OCI-LY7 (cell line): ENCODE measurements around the gene ARRDC1. TPM values are rescaled to one million over a fixed set of nuclear protein-coding genes. Genes with fewer than 3 reads are reported as not detected.

Experiments
- BruUV-seq: library from RNA; stranded (reverse); fragments of 400-500 nt; replicated peaks from 2 replicates; lab custom pipeline; 2021; lab: Mats Ljungman, UMichigan
- CTCF ChIA-PET: fragments of 300-600 bp; sonication (Branson Sonifier 250); formaldehyde crosslinking; loops from one replicate; lab custom pipeline; 2022; ENCODE audit warnings: antibody characterized with exemption; ENCODE audit not compliant: unreplicated experiment; lab: Charles Lee
- POLR2A ChIA-PET: fragments of 300-600 bp; sonication (Branson Sonifier 250); formaldehyde crosslinking; loops from one replicate; lab custom pipeline; 2022; ENCODE audit warnings: antibody characterized with exemption; lab: Charles Lee
- DNase-seq: peaks from one replicate; pipeline ENCODE4 v3.0.0-alpha.2; 2015; ENCODE audit warnings: low spot score
- H2AFZ ChIP-seq: fragments of 200-600 bp; sonication (generic), shearing (Covaris generic); 2 replicates; pipeline ENCODE4 v1.6.1; 2014; ENCODE audit warnings: mild to moderate bottlenecking, antibody characterized with exemption, low read length, moderate library complexity
- H3K27ac ChIP-seq: fragments of 200-600 bp; sonication (generic); 2 replicates; pipeline ENCODE4 v1.5.1; 2014; ENCODE audit warnings: mixed run types, low read depth, mild to moderate bottlenecking, moderate library complexity, low read length, inconsistent platforms; ENCODE audit not compliant: poor library complexity, severe bottlenecking
- H3K36me3 ChIP-seq: fragments of 200-600 bp; sonication (generic); 2 replicates; pipeline ENCODE4 v1.6.1; 2014; ENCODE audit warnings: mild to moderate bottlenecking, antibody characterized with exemption, low read length, moderate library complexity, mixed read lengths; ENCODE audit not compliant: insufficient read depth
- H3K4me1 ChIP-seq: fragments of 200-600 bp; sonication (generic); 2 replicates; pipeline ENCODE4 v1.5.1; 2014; ENCODE audit warnings: mild to moderate bottlenecking, low read length; ENCODE audit not compliant: insufficient read depth, poor library complexity, severe bottlenecking
- H3K4me2 ChIP-seq: fragments of 200-600 bp; sonication (generic); 2 replicates; pipeline ENCODE4 v1.6.1; 2014; ENCODE audit warnings: mild to moderate bottlenecking, low read length
- H3K4me3 ChIP-seq: fragments of 200-600 bp; sonication (generic); 2 replicates; pipeline ENCODE4 v1.5.1; 2014; ENCODE audit warnings: mild to moderate bottlenecking, low read depth, low read length; ENCODE audit not compliant: poor library complexity, severe bottlenecking
- H3K79me2 ChIP-seq: fragments of 200-600 bp; sonication (generic); 2 replicates; pipeline ENCODE4 v1.6.1; 2016; ENCODE audit warnings: low read depth, mild to moderate bottlenecking, low read length, moderate library complexity, mixed read lengths; ENCODE audit not compliant: insufficient read depth
- H3K9me2 ChIP-seq: fragments of 200-600 bp; sonication (generic); 2 replicates; pipeline ENCODE4 v1.6.1; 2016; ENCODE audit warnings: mild to moderate bottlenecking, low read length, mixed read lengths; ENCODE audit not compliant: insufficient read depth
- H3K9me3 ChIP-seq: fragments of 200-600 bp; sonication (generic); 2 replicates; pipeline ENCODE4 v1.6.1; 2014; ENCODE audit warnings: mild to moderate bottlenecking, mixed run types, low read length, mixed read lengths
- H4K20me1 ChIP-seq: fragments of 200-600 bp; sonication (generic); 2 replicates; pipeline ENCODE4 v1.6.1; 2014; ENCODE audit warnings: mild to moderate bottlenecking, antibody characterized with exemption, low read length, moderate library complexity, mixed read lengths; ENCODE audit not compliant: insufficient read depth
- EZH2phosphoT487 ChIP-seq: fragments of 200-600 bp; sonication (generic); IDR thresholded peaks from 2 replicates; pipeline ENCODE4 v1.6.1; 2018; ENCODE audit warnings: low read depth, borderline replicate concordance, mild to moderate bottlenecking, mixed run types, antibody characterized with exemption, low read length, moderate library complexity, mixed read lengths
- intact Hi-C: fragments of 100-400 bp; cut with micrococcal nuclease; formaldehyde crosslinking; loops from one replicate; pipeline ENCODE4 v1.10.0; 2022; ENCODE audit not compliant: unreplicated experiment
- total RNA-seq, 2 experiments: library from RNA; depleted of rRNA in 1 of 2; stranded (reverse); fragments of >200 nt in 1 of 2; shearing (Covaris generic) in 1 of 2; gene quantifications; 2 replicates each; pipeline ENCODE4 v1.2.3, GENCODE V29; 2014 to 2022
- TF ChIP-seq, protein P1 (sequence below): fragments of 200-600 bp; sonication (generic); conservative IDR thresholded peaks from 2 replicates; pipeline ENCODE4 v1.5.1; 2014; ENCODE audit warnings: mild to moderate bottlenecking, antibody characterized with exemption, low read length, moderate library complexity, mixed read lengths

Gene ARRDC1
- total RNA-seq, 2 experiments from 2014 or later: 59.6 to 70.3 TPM

DNA sequence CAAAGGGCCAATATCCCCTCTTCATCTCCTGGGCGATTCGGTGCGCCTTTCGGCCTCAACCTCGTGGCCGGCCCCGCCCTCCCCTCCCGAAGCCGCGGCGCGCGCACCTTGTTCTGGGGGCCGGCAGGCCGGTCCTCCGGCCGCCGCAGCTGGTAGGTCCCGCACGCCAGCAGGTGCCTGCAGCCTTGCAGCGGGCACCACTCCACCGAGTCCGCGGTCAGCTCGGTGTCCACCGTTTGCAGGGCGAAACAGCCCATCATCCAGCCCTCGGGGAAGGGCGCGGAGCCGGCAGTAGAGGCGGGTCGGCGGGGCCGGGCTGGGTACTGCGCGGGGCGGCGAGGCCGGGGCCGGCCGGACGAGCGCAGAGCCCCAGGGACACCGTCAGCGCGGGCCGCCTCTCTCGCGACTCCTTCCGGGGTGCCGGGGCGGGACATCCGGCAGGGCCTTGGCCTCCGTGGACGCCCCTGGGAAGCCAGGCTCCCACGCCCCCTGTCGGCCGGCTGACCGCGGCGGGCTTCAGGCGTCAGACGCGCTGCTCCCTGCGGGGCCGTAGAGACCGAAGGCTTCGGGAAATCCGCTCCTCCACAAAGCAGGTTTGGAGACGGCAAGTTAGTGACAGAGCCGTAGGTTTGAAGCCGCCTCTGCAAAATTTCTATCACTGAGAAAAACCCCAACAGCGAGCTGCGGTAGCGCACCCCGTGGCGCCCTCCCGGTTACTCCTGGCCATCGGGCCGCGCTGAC is 26.8 kb upstream of the ARRDC1 start, which contains the start of gene DPH7:
Gene DPH7, minus strand, starts transcription at position 408 of the 741 bp plus-strand sequence. Its CDS starts 148 bp downstream, at position 260.
- peak; percentile 94 for DNase-seq

DNA sequence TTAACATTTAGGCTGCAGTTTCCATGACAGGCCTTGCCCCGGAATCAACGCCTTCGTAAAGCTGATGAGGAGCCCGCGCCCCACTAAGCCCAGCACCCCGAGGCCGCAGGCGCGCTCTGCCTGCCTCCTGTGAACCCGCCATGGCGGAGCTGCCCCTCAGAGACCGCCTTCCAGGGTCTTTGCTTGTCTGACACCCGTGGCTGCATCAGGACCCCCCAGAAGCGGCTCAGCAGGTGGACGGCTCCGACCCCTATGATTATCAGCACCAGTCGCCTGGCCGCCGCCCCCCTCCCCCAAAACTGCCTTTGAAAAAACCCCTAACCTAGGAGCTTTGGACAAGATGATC is 26.3 kb upstream of the ARRDC1 start:
- Histone ChIP-seq H3K36me3 (peaks cover 70% of the 10 kb centered on the region), H3K4me3 (peak overlapping the region; percentile 97), H3K4me2 (peak overlapping the region; percentile 43), H4K20me1 (peaks cover 12% of the 10 kb centered on the region; the same call in 1 of the 2 replicates), H3K9me3 (no peaks in the 10 kb centered on the region), H3K9me2 (no peaks in the 10 kb centered on the region), H3K27ac (no peak overlapping the region), H2AFZ (no peak overlapping the region), H3K79me2 (peaks cover 41% of the 10 kb centered on the region), H3K4me1 (peaks cover 40% of the 10 kb centered on the region)
- TF ChIP-seq, protein P1, sequence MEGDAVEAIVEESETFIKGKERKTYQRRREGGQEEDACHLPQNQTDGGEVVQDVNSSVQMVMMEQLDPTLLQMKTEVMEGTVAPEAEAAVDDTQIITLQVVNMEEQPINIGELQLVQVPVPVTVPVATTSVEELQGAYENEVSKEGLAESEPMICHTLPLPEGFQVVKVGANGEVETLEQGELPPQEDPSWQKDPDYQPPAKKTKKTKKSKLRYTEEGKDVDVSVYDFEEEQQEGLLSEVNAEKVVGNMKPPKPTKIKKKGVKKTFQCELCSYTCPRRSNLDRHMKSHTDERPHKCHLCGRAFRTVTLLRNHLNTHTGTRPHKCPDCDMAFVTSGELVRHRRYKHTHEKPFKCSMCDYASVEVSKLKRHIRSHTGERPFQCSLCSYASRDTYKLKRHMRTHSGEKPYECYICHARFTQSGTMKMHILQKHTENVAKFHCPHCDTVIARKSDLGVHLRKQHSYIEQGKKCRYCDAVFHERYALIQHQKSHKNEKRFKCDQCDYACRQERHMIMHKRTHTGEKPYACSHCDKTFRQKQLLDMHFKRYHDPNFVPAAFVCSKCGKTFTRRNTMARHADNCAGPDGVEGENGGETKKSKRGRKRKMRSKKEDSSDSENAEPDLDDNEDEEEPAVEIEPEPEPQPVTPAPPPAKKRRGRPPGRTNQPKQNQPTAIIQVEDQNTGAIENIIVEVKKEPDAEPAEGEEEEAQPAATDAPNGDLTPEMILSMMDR: no peak
- TF ChIP-seq EZH2phosphoT487: no peak
- ChIA-PET POLR2A (no interaction called here), CTCF (interaction anchor here (0.6 kb wide), 1 partner anchor 20 kb away, joined by 3 read pairs; no protein-coding TSS in a partner anchor)
- intact Hi-C loops: loop anchor here (5.0 kb wide), 1 partner anchor 93 kb away; no protein-coding TSS in a partner anchor
- no TSS peak for BruUV-seq
- no peak for DNase-seq

More for the DNA sequence above, 26.8 kb upstream of the ARRDC1 start, which contains the start of gene DPH7:
- TF ChIP-seq EZH2phosphoT487: no peak
- TF ChIP-seq, protein P1: peak; percentile 89
- ChIA-PET POLR2A (interaction anchor here (0.6 to 1.1 kb wide), 3 partner anchors 9 to 170 kb away, joined by 3 to 5 read pairs (median 3); no protein-coding TSS in a partner anchor), CTCF (no interaction called here)
- peak within 1 kb of the TSS; percentile 63; the same call in 1 of the 2 replicates for H2AFZ ChIP-seq
- H3K4me1 ChIP-seq: peaks cover 40% of the 10 kb centered on the region
- H3K4me3 ChIP-seq: peak within 1 kb of the TSS; percentile 97
- no peaks in the 10 kb centered on the region for H3K9me2 ChIP-seq
- intact Hi-C loops: loop anchor here (5.0 kb wide), 1 partner anchor 94 kb away; no protein-coding TSS in a partner anchor
- H3K4me2 ChIP-seq: peak within 1 kb of the TSS; percentile 92
- peaks cover 70% of the 10 kb centered on the region for H3K36me3 ChIP-seq
- H3K79me2 ChIP-seq: peaks cover 46% of the 10 kb centered on the region
- no TSS peak for BruUV-seq
- H4K20me1 ChIP-seq: peaks cover 12% of the 10 kb centered on the region; the same call in 1 of the 2 replicates
- peak within 1 kb of the TSS; percentile 84 for H3K27ac ChIP-seq
- H3K9me3 ChIP-seq: no peaks in the 10 kb centered on the region
